H1 (cell line): ENCODE data around the gene WEE1. TPM values are rescaled to one million over a fixed set of nuclear protein-coding genes. Genes with fewer than 3 reads are reported as not detected.

Experiments used
- HDAC6 ChIP-seq: IDR thresholded peaks from one replicate; pipeline ENCODE4 v1.7.1; 2012; ENCODE audit warnings: low read depth, mild to moderate bottlenecking, inconsistent platforms, low read length, moderate library complexity
- POLR2AphosphoS5 ChIP-seq: IDR thresholded peaks from 2 replicates; pipeline ENCODE4 v1.6.1; 2011; ENCODE audit warnings: low read depth, low read length
- SP2 ChIP-seq: IDR thresholded peaks from 2 replicates; pipeline ENCODE4 v1.6.1; 2012; ENCODE audit warnings: mild to moderate bottlenecking, low read length, inconsistent platforms
- SRF ChIP-seq: IDR thresholded peaks from 2 replicates; pipeline ENCODE4 v1.6.1; 2011; ENCODE audit warnings: mild to moderate bottlenecking, low read depth, low read length, moderate library complexity
- polyA plus RNA-seq, 7 experiments: library from polyadenylated mRNA; depleted of rRNA in 3 of 7; stranded (reverse) in 5 of 7; unstranded in 2 of 7; fragments of >200 nt in 5 of 7; fragments of 200-250 nt in 2 of 7; gene quantifications; 1 replicate in 5 of 7; 2 replicates in 1 of 7; 4 replicates in 1 of 7; pipeline versions ENCODE4 v1.2.1 to v1.2.3, GENCODE V29; 2011 to 2013; ENCODE audit warnings: missing spikeins in 2 of 7, mixed read lengths in 2 of 7
- total RNA-seq: library from RNA; stranded (reverse); fragmentation: NEBNext Ultra II Directional; extraction: Animal tissue kit (Norgen Biotek cat#: 25700); gene quantifications from 2 replicates; pipeline ENCODE4 v1.2.1, GENCODE V29; 2021
- TF ChIP-seq, protein P1 (sequence below): IDR thresholded peaks from 2 replicates; pipeline ENCODE4 v1.6.1; 2011; ENCODE audit warnings: low read depth, mild to moderate bottlenecking, low read length; ENCODE audit not compliant: insufficient read depth

WEE1 gene
- total and polyA plus RNA-seq, 2 of the 8 experiments (the other 6 are each of a cell fraction or from before 2014, with no cell fraction given): 40.8 to 120 TPM

DNA sequence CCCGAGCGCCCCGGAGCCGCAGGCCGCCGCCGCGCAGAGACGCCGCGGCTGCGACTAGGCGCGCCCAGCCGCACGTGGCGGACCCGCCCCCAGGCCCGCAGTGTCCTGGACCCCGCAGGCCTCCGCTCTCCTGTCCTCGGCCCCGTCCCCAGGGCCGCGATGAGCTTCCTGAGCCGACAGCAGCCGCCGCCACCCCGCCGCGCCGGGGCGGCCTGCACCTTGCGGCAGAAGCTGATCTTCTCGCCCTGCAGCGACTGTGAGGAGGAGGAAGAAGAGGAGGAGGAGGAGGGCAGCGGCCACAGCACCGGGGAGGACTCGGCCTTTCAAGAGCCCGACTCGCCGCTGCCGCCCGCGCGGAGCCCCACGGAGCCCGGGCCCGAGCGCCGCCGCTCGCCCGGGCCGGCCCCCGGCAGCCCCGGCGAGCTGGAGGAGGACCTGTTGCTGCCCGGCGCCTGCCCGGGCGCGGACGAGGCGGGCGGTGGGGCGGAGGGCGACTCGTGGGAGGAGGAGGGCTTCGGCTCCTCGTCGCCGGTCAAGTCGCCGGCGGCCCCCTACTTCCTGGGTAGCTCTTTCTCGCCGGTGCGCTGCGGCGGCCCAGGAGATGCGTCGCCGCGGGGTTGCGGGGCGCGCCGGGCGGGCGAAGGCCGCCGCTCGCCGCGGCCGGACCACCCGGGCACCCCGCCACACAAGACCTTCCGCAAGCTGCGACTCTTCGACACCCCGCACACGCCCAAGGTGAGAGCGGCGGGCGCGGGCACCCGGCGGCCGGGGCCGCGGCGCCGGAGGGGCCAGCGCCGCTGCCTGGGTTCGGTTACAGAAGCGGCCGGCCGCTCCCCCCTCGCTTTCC lies 528 bp downstream of the WEE1 start (continued):
- TF ChIP-seq SRF (no peak), HDAC6 (no peak), SP2 (no peak), POLR2AphosphoS5 (peak; percentile 87)
- TF ChIP-seq, protein P1, sequence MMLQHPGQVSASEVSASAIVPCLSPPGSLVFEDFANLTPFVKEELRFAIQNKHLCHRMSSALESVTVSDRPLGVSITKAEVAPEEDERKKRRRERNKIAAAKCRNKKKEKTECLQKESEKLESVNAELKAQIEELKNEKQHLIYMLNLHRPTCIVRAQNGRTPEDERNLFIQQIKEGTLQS: no peak
